ENCODE measurements around the gene ONECUT3.

ONECUT3 gene

GRCh38 chr19:1826557-1827521 lies 73.5 kb downstream of the ONECUT3 start:
- DNase-seq (ENCODE audit: extremely low spot score): no peak
- POLR2A ChIA-PET: interaction anchor here (1.0 to 1.1 kb wide), 2 partner anchors 11 to 49 kb away, joined by 4 to 6 read pairs; no protein-coding TSS in a partner anchor
- no peak for TF ChIP-seq CTBP1 (IDR thresholded peaks at IDR 0.05; ENCODE audit: borderline replicate concordance)
- no peak for TF ChIP-seq FOXM1 (IDR thresholded peaks at IDR 0.05; ENCODE audit: borderline replicate concordance)
- TF ChIP-seq L3MBTL2 (conservative IDR thresholded peaks at IDR 0.05): no peak
- TF ChIP-seq PKNOX1 (IDR thresholded peaks at IDR 0.05): no peak
- TF ChIP-seq TARDBP (IDR thresholded peaks at IDR 0.05): no peak
- TF ChIP-seq FOXA1 (IDR thresholded peaks at IDR 0.05): no peak
- no peak for TF ChIP-seq ARNT (IDR thresholded peaks at IDR 0.05)
- TF ChIP-seq HDGF (IDR thresholded peaks at IDR 0.05; ENCODE audit: borderline replicate concordance): no peak
- TF ChIP-seq ZNF384 (IDR thresholded peaks at IDR 0.05): no peak
- no peak for TF ChIP-seq SP1 (IDR thresholded peaks at IDR 0.05)
- TF ChIP-seq FOXK2 (IDR thresholded peaks at IDR 0.05): no peak
- no peak for TF ChIP-seq BHLHE40 (IDR thresholded peaks at IDR 0.05; ENCODE audit: borderline replicate concordance)
- CTCF ChIA-PET: interaction anchor here (0.6 to 2.1 kb wide), 25 partner anchors 8 to 283 kb away, joined by 3 to 32 read pairs (median 5); no protein-coding TSS in a partner anchor

- TF ChIP-seq FOXK2 (IDR thresholded peaks at IDR 0.05) (no peak), PKNOX1 (IDR thresholded peaks at IDR 0.05) (no peak), SP1 (IDR thresholded peaks at IDR 0.05) (no peak), FOXA1 (IDR thresholded peaks at IDR 0.05) (no peak), SUZ12 (IDR thresholded peaks at IDR 0.05) (no peak), CTBP1 (IDR thresholded peaks at IDR 0.05; ENCODE audit: borderline replicate concordance) (no peak), FOXM1 (IDR thresholded peaks at IDR 0.05; ENCODE audit: borderline replicate concordance) (no peak), HDGF (IDR thresholded peaks at IDR 0.05; ENCODE audit: borderline replicate concordance) (no peak), ZNF384 (IDR thresholded peaks at IDR 0.05) (no peak), ELF4 (IDR thresholded peaks at IDR 0.05) (no peak)
- DNase-seq (ENCODE audit: extremely low spot score): no peak
- POLR2A ChIA-PET: no interaction called here
- CTCF ChIA-PET: interaction anchor here (2.1 kb wide), 1 partner anchor 10 kb away, joined by 32 read pairs; no protein-coding TSS in a partner anchor
Observed at GRCh38 chr19:1827566-1828278, 74.4 kb downstream of the ONECUT3 start.

GRCh38 chr19:1828279-1829238 lies 75.3 kb downstream of the ONECUT3 start:
- TF ChIP-seq PKNOX1 (IDR thresholded peaks at IDR 0.05) (no peak), SUZ12 (IDR thresholded peaks at IDR 0.05) (no peak)
- DNase-seq (ENCODE audit: extremely low spot score): no peak
- POLR2A ChIA-PET: no interaction called here
- CTCF ChIA-PET: interaction anchor here (2.1 kb wide), 1 partner anchor 10 kb away, joined by 8 read pairs; no protein-coding TSS in a partner anchor

GRCh38 chr19:1829958-1830357 lies 76.7 kb downstream of the ONECUT3 start:
- POLR2A ChIA-PET: no interaction called here
- CTCF ChIA-PET: interaction anchor here (1.1 to 2.1 kb wide), 2 partner anchors 8 to 158 kb away, joined by 3 to 8 read pairs; no protein-coding TSS in a partner anchor
- TF ChIP-seq L3MBTL2 (conservative IDR thresholded peaks at IDR 0.05) (no peak), SUZ12 (IDR thresholded peaks at IDR 0.05) (no peak), ZNF384 (IDR thresholded peaks at IDR 0.05) (no peak), FOXA1 (IDR thresholded peaks at IDR 0.05) (no peak), NFRKB (IDR thresholded peaks at IDR 0.05) (no peak), LEF1 (IDR thresholded peaks at IDR 0.05; ENCODE audit: borderline replicate concordance) (no peak), PKNOX1 (IDR thresholded peaks at IDR 0.05) (no peak), SP1 (IDR thresholded peaks at IDR 0.05) (no peak), FOXK2 (IDR thresholded peaks at IDR 0.05) (no peak), HDGF (IDR thresholded peaks at IDR 0.05; ENCODE audit: borderline replicate concordance) (no peak), FOXM1 (IDR thresholded peaks at IDR 0.05; ENCODE audit: borderline replicate concordance) (no peak), CTBP1 (IDR thresholded peaks at IDR 0.05; ENCODE audit: borderline replicate concordance) (no peak), TARDBP (IDR thresholded peaks at IDR 0.05) (no peak), ELF4 (IDR thresholded peaks at IDR 0.05) (no peak)
- DNase-seq (ENCODE audit: extremely low spot score): no peak

All from HEK293T (cell line).